WTC11 (cell line): ENCODE results near the gene CEBPB.
A peak's percentile ranks its signal among the peaks of the same experiment; 100 is the strongest.

Source experiments
- KAT7 ChIP-seq: sonication (generic); formaldehyde crosslinking; IDR thresholded peaks from 2 replicates; pipeline ENCODE4 v1.8.1; 2023; ENCODE audit warnings: missing genetic modification reagents, mild to moderate bottlenecking, borderline replicate concordance
- SP1 ChIP-seq: sonication (generic); formaldehyde crosslinking; conservative IDR thresholded peaks from 2 replicates; pipeline ENCODE4 v1.8.1; 2022; ENCODE audit warnings: missing genetic modification reagents
- TP53 ChIP-seq: sonication (generic); formaldehyde crosslinking; IDR thresholded peaks from 2 replicates; pipeline ENCODE4 v1.8.1; 2023; ENCODE audit warnings: mild to moderate bottlenecking, missing genetic modification reagents
- ZNF121 ChIP-seq: sonication (generic); formaldehyde crosslinking; IDR thresholded peaks from 2 replicates; pipeline ENCODE4 v1.8.0; 2023; ENCODE audit warnings: missing genetic modification reagents
- TF ChIP-seq, protein P1 (sequence below): fragments of 200-600 bp; IDR thresholded peaks from 2 replicates; pipeline ENCODE4 v1.8.0; 2022; ENCODE audit warnings: antibody characterized with exemption
- TF ChIP-seq, protein P2 (sequence below): sonication (generic); formaldehyde crosslinking; IDR thresholded peaks from 2 replicates; pipeline ENCODE4 v1.8.1; 2023; ENCODE audit warnings: mild to moderate bottlenecking, moderate library complexity, missing genetic modification reagents
- TF ChIP-seq, protein P3 (sequence below): sonication (generic); formaldehyde crosslinking; IDR thresholded peaks from 2 replicates; pipeline ENCODE4 v1.8.0; 2023; ENCODE audit warnings: missing genetic modification reagents, mild to moderate bottlenecking, borderline replicate concordance
- TF ChIP-seq, protein P4 (sequence below): sonication (generic); formaldehyde crosslinking; IDR thresholded peaks from 2 replicates; pipeline ENCODE4 v1.8.0; 2023; ENCODE audit warnings: mild to moderate bottlenecking, missing genetic modification reagents

DNA sequence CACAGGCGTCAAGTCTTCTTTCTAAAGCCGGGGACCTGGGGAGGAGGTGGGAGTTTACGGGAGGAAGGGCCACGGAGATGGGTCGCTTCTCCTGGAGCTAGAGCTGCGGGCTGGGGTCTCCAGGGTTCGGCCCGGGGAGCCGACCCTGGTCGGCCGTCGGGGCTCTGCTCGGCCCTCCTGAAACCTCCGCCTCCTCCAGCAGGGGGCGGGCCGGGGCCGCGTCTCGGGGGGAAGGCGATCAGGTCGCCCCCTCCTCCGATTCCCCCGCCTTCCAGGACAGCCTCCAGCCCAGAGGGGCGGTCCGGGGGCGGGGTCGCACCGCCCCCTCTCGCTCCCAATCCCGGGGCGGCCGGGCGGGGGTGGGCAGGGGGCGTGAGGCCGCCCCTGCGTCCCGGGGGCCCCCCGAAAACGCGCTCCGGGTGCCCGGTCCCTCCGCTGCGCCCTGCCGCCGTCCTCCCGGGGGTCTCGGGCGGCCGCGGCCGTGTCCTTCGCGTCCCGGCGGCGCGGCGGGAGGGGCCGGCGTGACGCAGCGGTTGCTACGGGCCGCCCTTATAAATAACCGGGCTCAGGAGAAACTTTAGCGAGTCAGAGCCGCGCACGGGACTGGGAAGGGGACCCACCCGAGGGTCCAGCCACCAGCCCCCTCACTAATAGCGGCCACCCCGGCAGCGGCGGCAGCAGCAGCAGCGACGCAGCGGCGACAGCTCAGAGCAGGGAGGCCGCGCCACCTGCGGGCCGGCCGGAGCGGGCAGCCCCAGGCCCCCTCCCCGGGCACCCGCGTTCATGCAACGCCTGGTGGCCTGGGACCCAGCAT, at the start of gene CEBPB:
- TF ChIP-seq, protein P1, sequence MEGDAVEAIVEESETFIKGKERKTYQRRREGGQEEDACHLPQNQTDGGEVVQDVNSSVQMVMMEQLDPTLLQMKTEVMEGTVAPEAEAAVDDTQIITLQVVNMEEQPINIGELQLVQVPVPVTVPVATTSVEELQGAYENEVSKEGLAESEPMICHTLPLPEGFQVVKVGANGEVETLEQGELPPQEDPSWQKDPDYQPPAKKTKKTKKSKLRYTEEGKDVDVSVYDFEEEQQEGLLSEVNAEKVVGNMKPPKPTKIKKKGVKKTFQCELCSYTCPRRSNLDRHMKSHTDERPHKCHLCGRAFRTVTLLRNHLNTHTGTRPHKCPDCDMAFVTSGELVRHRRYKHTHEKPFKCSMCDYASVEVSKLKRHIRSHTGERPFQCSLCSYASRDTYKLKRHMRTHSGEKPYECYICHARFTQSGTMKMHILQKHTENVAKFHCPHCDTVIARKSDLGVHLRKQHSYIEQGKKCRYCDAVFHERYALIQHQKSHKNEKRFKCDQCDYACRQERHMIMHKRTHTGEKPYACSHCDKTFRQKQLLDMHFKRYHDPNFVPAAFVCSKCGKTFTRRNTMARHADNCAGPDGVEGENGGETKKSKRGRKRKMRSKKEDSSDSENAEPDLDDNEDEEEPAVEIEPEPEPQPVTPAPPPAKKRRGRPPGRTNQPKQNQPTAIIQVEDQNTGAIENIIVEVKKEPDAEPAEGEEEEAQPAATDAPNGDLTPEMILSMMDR: peak; percentile 72
- peak; percentile 46; the same call in 1 of the 2 replicates for TF ChIP-seq SP1 (CRISPR knock-in tag)
- TF ChIP-seq, protein P2, sequence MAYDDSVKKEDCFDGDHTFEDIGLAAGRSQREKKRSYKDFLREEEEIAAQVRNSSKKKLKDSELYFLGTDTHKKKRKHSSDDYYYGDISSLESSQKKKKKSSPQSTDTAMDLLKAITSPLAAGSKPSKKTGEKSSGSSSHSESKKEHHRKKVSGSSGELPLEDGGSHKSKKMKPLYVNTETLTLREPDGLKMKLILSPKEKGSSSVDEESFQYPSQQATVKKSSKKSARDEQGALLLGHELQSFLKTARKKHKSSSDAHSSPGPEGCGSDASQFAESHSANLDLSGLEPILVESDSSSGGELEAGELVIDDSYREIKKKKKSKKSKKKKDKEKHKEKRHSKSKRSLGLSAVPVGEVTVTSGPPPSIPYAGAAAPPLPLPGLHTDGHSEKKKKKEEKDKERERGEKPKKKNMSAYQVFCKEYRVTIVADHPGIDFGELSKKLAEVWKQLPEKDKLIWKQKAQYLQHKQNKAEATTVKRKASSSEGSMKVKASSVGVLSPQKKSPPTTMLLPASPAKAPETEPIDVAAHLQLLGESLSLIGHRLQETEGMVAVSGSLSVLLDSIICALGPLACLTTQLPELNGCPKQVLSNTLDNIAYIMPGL (CRISPR knock-in tag): peak; percentile 82
- TF ChIP-seq, protein P3, sequence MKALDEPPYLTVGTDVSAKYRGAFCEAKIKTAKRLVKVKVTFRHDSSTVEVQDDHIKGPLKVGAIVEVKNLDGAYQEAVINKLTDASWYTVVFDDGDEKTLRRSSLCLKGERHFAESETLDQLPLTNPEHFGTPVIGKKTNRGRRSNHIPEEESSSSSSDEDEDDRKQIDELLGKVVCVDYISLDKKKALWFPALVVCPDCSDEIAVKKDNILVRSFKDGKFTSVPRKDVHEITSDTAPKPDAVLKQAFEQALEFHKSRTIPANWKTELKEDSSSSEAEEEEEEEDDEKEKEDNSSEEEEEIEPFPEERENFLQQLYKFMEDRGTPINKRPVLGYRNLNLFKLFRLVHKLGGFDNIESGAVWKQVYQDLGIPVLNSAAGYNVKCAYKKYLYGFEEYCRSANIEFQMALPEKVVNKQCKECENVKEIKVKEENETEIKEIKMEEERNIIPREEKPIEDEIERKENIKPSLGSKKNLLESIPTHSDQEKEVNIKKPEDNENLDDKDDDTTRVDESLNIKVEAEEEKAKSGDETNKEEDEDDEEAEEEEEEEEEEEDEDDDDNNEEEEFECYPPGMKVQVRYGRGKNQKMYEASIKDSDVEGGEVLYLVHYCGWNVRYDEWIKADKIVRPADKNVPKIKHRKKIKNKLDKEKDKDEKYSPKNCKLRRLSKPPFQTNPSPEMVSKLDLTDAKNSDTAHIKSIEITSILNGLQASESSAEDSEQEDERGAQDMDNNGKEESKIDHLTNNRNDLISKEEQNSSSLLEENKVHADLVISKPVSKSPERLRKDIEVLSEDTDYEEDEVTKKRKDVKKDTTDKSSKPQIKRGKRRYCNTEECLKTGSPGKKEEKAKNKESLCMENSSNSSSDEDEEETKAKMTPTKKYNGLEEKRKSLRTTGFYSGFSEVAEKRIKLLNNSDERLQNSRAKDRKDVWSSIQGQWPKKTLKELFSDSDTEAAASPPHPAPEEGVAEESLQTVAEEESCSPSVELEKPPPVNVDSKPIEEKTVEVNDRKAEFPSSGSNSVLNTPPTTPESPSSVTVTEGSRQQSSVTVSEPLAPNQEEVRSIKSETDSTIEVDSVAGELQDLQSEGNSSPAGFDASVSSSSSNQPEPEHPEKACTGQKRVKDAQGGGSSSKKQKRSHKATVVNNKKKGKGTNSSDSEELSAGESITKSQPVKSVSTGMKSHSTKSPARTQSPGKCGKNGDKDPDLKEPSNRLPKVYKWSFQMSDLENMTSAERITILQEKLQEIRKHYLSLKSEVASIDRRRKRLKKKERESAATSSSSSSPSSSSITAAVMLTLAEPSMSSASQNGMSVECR (CRISPR knock-in tag): no peak
- TF ChIP-seq, protein P4, sequence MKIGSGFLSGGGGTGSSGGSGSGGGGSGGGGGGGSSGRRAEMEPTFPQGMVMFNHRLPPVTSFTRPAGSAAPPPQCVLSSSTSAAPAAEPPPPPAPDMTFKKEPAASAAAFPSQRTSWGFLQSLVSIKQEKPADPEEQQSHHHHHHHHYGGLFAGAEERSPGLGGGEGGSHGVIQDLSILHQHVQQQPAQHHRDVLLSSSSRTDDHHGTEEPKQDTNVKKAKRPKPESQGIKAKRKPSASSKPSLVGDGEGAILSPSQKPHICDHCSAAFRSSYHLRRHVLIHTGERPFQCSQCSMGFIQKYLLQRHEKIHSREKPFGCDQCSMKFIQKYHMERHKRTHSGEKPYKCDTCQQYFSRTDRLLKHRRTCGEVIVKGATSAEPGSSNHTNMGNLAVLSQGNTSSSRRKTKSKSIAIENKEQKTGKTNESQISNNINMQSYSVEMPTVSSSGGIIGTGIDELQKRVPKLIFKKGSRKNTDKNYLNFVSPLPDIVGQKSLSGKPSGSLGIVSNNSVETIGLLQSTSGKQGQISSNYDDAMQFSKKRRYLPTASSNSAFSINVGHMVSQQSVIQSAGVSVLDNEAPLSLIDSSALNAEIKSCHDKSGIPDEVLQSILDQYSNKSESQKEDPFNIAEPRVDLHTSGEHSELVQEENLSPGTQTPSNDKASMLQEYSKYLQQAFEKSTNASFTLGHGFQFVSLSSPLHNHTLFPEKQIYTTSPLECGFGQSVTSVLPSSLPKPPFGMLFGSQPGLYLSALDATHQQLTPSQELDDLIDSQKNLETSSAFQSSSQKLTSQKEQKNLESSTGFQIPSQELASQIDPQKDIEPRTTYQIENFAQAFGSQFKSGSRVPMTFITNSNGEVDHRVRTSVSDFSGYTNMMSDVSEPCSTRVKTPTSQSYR: no peak
- no peak for TF ChIP-seq ZNF121 (CRISPR knock-in tag)
- TF ChIP-seq TP53 (CRISPR knock-in tag): peak; percentile 76
- no peak for TF ChIP-seq KAT7 (CRISPR knock-in tag)
